Omental fat pad (tissue), 4 donors: ENCODE measurements around the gene KRTAP21-1. TPM values are rescaled to one million over a fixed set of nuclear protein-coding genes. Genes with fewer than 3 reads are reported as not detected.

Source experiments
- ATAC-seq: fragments of 150-250 bp; one replicate; pipeline ENCODE4 v1.9.1; 2016; ENCODE audit warnings: mild to moderate bottlenecking, moderate library complexity; ENCODE audit not compliant: low FRiP score
- DNase-seq: peaks from one replicate; pipeline ENCODE4 v3.0.0-alpha.2; 2019; ENCODE audit warnings: low spot score
- total RNA-seq, 4 donors: library from RNA; depleted of rRNA; stranded (reverse); fragments of >200 nt; gene quantifications; one replicate each; pipeline ENCODE4 v1.1.0, GENCODE V29; 2016
- TF ChIP-seq, protein P1 (sequence below), 3 donors: fragments of 450-650 bp; IDR thresholded peaks; one replicate each; pipeline ENCODE4 v1.5.1; 2016 to 2017; ENCODE audit warnings: antibody characterized with exemption in 3 of 3, mild to moderate bottlenecking in 3 of 3, moderate library complexity in 2 of 3

The KRTAP21-1 gene
- total RNA-seq, 4 donors from 2014 or later, result not detected

DNA sequence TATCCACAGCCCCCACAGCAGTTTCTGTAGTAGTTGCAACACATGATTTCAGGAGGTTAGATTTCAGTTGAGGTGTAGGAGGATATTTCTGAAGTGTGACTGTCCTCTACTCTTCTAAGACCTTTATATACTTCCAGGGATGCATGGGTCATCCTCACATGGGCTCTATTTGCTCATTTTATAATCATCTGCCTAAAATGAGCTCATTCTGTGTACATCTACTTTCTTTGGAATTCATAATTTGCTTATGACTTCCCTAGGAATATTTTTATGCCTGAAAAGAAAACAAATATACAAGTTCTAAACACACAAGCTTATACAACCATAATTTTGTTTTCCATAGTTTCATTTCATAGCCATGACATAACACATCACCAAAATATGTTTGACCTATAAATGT is 8.1 kb downstream of the KRTAP21-1 start, which contains the start of gene KRTAP21-2:
KRTAP21-2 (minus strand) TSS at position 101 of the 400 bp plus-strand sequence; CDS start at position 44, 57 bp downstream.
- no peak for ATAC-seq
- no peak for DNase-seq
- TF ChIP-seq, protein P1, sequence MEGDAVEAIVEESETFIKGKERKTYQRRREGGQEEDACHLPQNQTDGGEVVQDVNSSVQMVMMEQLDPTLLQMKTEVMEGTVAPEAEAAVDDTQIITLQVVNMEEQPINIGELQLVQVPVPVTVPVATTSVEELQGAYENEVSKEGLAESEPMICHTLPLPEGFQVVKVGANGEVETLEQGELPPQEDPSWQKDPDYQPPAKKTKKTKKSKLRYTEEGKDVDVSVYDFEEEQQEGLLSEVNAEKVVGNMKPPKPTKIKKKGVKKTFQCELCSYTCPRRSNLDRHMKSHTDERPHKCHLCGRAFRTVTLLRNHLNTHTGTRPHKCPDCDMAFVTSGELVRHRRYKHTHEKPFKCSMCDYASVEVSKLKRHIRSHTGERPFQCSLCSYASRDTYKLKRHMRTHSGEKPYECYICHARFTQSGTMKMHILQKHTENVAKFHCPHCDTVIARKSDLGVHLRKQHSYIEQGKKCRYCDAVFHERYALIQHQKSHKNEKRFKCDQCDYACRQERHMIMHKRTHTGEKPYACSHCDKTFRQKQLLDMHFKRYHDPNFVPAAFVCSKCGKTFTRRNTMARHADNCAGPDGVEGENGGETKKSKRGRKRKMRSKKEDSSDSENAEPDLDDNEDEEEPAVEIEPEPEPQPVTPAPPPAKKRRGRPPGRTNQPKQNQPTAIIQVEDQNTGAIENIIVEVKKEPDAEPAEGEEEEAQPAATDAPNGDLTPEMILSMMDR (IDR thresholded peaks at IDR 0.05), result no peak

DNA sequence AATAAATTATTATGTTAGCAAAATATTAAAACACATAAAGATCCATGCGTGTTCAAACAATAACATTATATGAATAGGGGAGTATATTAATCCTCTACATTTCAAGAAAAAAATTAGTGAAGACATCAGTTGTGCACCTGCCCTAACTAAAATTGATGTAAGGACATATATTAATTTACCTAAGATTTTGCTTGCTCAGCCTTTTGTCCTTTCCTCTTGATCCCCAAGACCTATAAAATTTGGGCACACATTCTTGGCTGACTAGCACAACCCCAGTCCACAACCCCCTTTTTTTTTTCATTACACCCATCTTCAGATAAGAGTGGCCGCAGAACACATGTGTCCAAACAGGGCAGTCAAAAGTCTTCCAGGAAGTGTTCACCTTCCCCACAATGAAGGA is 14.8 kb downstream of the KRTAP21-1 start:
- TF ChIP-seq, protein P1 (IDR thresholded peaks at IDR 0.05), result no peak
- ATAC-seq, result no peak
- no peak for DNase-seq

DNA sequence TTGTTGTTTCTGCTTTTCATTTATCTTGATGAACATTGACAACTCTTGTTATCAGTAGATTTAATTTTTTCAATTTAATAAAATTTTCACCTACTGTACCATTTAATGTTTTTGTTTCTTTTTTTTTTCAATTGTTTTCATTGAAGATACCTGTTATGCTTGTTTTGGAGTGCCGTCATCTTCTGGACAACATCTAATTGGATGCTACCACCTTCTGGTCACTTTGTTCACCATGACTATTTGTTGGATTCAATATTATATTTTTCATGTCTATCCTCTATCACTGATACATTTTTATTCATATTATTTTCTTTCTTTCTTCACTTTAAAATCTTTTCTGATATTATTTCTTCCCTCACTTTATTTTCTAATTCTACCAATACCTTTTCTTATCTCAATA is 22.2 kb downstream of the KRTAP21-1 start:
- ATAC-seq (no peak), DNase-seq (no peak)
- TF ChIP-seq, protein P1 (IDR thresholded peaks at IDR 0.05), result no peak

DNA sequence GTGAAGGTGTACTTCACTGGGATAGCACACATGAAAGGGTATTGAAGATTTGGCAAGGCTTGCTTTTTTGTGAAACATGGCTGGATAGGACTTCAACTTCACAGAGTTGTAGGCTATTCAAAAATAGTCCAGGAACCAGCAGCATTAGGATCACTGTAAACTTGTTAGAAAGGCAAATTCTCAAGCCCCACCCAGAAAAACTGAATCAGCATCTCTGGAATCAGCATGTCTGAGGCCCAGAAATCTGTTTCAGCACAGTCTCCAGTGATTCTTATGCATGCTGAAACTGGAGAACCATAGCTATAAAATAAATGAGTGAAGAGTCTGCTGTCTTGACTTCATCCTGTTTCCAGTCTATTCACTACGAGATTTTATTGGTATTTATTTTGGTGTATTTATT is 28.5 kb downstream of the KRTAP21-1 start:
- TF ChIP-seq, protein P1 (IDR thresholded peaks at IDR 0.05), result no peak
- DNase-seq, result no peak
- ATAC-seq, result no peak

DNA sequence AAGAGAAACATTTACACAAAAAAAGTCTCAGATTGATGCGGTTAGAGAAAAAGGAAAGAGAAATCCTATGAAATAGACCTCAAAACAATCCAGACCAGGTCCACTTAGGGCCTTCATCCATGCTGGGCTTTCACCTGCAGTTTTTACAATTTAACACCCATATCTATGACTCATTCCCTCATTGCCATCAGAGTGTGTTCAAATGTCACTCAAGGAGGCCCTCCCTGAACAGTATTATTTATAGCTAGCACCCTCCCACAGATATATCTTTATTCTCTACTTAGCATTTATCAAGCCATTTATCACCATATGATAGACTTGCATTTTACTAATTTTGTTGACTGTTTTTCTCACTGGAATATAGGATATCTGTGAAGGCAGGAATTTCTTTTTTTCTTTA is 35.8 kb downstream of the KRTAP21-1 start:
- TF ChIP-seq, protein P1 (IDR thresholded peaks at IDR 0.05), result no peak
- ATAC-seq, result no peak
- no peak for DNase-seq

DNA sequence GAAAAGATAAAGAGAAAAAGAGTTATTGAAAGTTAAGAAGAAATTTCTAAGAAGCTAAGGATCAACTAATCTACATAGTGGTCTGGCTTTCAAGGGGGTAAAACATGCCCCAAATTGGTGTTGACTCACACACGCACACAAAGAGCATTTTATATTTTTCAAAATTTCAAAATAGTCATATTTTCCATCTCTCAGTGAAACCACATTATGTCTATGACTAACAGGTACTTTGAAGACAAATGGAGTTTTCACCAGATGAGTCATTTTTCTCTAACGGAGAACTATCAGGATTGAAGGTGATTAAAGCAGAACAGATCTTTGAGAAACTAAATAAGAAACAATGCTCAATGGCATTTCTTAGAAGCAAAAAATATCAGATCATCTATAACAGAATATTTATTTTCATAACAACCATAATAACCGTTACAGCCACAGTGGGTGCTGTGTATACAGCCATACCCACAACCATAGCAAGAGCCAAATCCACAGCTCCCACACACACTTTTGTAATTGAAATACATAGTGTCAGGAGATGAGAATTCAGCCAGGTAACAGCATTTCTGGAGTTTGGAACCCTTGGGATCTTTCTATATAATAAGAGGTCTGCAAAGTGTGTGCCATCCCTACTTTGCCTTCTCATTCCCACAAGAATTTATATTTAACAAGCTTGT is 36.9 kb downstream of the KRTAP21-1 start, which contains the start of gene KRTAP21-3:
KRTAP21-3 (minus strand) TSS at position 539 of the 671 bp plus-strand sequence; CDS start at position 521, 18 bp downstream.
- ATAC-seq, result peak; percentile 73
- TF ChIP-seq, protein P1 (IDR thresholded peaks at IDR 0.05), result no peak
- no peak for DNase-seq

DNA sequence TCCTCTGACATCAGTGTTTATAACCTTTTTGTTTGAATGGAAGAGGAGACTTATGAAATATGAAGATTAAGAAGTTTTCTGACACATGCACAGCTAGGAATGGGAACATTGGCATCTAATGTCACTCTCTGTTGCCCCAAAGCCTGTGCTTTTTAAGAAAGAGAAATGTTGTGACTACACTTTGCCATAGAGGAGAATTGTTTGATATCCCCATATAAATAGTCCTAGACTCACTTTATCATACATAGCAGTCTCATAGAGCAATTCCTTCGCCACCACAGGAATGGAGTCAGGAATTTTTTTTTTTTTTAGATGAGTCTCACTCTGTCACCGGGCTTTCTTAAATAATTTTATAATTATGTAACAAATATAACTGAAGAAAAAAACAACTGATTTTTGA is 38.1 kb downstream of the KRTAP21-1 start:
- ATAC-seq, result no peak
- TF ChIP-seq, protein P1 (IDR thresholded peaks at IDR 0.05), result no peak
- no peak for DNase-seq
